DOHH2 (cell line): ENCODE measurements around the gene EGF.

Experiments
- H3F3A ChIP-seq: fragments of 200-600 bp; sonication (generic), shearing (Covaris generic); 2 replicates; pipeline ENCODE4 v1.6.0; 2016; ENCODE audit warnings: antibody characterized with exemption, mild to moderate bottlenecking; ENCODE audit not compliant: control insufficient read depth, insufficient read depth
- H3K27ac ChIP-seq: fragments of 200-600 bp; sonication (generic); 2 replicates; pipeline ENCODE4 v1.5.1; 2014; ENCODE audit warnings: low read depth, mild to moderate bottlenecking, low read length, moderate library complexity
- H3K27me3 ChIP-seq: fragments of 200-600 bp; sonication (generic); 2 replicates; pipeline ENCODE4 v1.6.1; 2014; ENCODE audit warnings: mild to moderate bottlenecking, low read length, mixed read lengths; ENCODE audit not compliant: control insufficient read depth
- H3K36me3 ChIP-seq: fragments of 200-600 bp; sonication (generic); 2 replicates; pipeline ENCODE4 v1.6.1; 2014; ENCODE audit warnings: mild to moderate bottlenecking, low read length, moderate library complexity, mixed read lengths; ENCODE audit not compliant: control insufficient read depth
- H3K4me1 ChIP-seq: fragments of 200-600 bp; sonication (generic); 2 replicates; pipeline ENCODE4 v1.6.1; 2014; ENCODE audit warnings: mild to moderate bottlenecking, low read length, mixed read lengths; ENCODE audit not compliant: control insufficient read depth
- H3K4me2 ChIP-seq: fragments of 200-600 bp; sonication (generic); 2 replicates; pipeline ENCODE4 v1.6.0; 2014; ENCODE audit warnings: mild to moderate bottlenecking, low read length, moderate library complexity
- H3K4me3 ChIP-seq: fragments of 200-600 bp; sonication (generic); 2 replicates; pipeline ENCODE4 v1.5.1; 2014; ENCODE audit warnings: mild to moderate bottlenecking, low read length, mixed read lengths
- H3K79me2 ChIP-seq: fragments of 200-600 bp; sonication (generic); 2 replicates; pipeline ENCODE4 v1.6.1; 2014; ENCODE audit warnings: mild to moderate bottlenecking, low read length, mixed read lengths; ENCODE audit not compliant: control insufficient read depth
- H3K9me2 ChIP-seq: fragments of 200-600 bp; sonication (generic); replicated peaks from 2 replicates; pipeline ENCODE4 v1.6.1; 2014; ENCODE audit warnings: mild to moderate bottlenecking, low read length, mixed read lengths; ENCODE audit not compliant: control insufficient read depth
- H3K9me3 ChIP-seq: fragments of 200-600 bp; sonication (generic); 2 replicates; pipeline ENCODE4 v1.6.1; 2014; ENCODE audit warnings: antibody characterized with exemption, low read length, mixed read lengths; ENCODE audit not compliant: control insufficient read depth, insufficient read depth
- H4K20me1 ChIP-seq: fragments of 200-600 bp; sonication (generic); 2 replicates; pipeline ENCODE4 v1.6.0; 2014; ENCODE audit warnings: low read depth, mild to moderate bottlenecking, antibody characterized with exemption, low read length, moderate library complexity; ENCODE audit not compliant: control insufficient read depth, insufficient read depth
- EZH2phosphoT487 ChIP-seq: fragments of 200-600 bp; sonication (generic); IDR thresholded peaks from 2 replicates; pipeline ENCODE4 v1.6.1; 2017; ENCODE audit warnings: borderline replicate concordance, mild to moderate bottlenecking, antibody characterized with exemption, low read length, moderate library complexity, mixed read lengths
- TF ChIP-seq, protein P1 (sequence below): fragments of 200-600 bp; sonication (generic); IDR thresholded peaks from one replicate; pipeline ENCODE4 v1.5.1; 2014; ENCODE audit warnings: antibody characterized with exemption, mild to moderate bottlenecking, low read depth, low read length; ENCODE audit not compliant: poor library complexity, severe bottlenecking

EGF gene

DNA sequence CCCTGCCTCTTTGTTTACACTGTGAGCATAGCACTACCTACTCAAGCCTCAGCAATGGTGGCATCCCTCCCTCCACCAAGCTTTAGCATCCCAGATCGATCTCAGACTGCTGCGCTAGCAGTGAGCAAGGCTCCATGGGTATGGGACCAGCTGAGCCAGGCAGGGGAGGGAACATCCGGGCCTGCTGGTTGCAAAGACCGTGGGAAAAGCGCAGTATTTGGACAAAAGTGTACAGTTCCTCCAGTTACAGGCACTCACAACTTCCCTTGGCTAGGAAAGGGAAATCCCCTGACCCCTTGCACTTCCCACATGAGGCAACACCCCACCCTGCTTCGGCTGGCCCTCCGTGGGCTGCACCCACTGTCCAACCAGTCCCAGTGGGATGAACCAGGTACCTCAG is 26.5 kb downstream of the EGF start:
- Histone ChIP-seq H3K79me2 (no peaks in the 10 kb centered on the region), H3F3A (no peaks in the 10 kb centered on the region), H4K20me1 (no peaks in the 10 kb centered on the region), H3K9me3 (no peaks in the 10 kb centered on the region), H3K4me2 (no peak overlapping the region), H3K27ac (no peak overlapping the region), H3K27me3 (no peaks in the 10 kb centered on the region), H3K4me1 (no peaks in the 10 kb centered on the region), H3K36me3 (no peaks in the 10 kb centered on the region), H3K9me2 (no peaks in the 10 kb centered on the region), H3K4me3 (no peak overlapping the region)
- TF ChIP-seq, protein P1, sequence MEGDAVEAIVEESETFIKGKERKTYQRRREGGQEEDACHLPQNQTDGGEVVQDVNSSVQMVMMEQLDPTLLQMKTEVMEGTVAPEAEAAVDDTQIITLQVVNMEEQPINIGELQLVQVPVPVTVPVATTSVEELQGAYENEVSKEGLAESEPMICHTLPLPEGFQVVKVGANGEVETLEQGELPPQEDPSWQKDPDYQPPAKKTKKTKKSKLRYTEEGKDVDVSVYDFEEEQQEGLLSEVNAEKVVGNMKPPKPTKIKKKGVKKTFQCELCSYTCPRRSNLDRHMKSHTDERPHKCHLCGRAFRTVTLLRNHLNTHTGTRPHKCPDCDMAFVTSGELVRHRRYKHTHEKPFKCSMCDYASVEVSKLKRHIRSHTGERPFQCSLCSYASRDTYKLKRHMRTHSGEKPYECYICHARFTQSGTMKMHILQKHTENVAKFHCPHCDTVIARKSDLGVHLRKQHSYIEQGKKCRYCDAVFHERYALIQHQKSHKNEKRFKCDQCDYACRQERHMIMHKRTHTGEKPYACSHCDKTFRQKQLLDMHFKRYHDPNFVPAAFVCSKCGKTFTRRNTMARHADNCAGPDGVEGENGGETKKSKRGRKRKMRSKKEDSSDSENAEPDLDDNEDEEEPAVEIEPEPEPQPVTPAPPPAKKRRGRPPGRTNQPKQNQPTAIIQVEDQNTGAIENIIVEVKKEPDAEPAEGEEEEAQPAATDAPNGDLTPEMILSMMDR = no peak
- no peak for TF ChIP-seq EZH2phosphoT487

DNA sequence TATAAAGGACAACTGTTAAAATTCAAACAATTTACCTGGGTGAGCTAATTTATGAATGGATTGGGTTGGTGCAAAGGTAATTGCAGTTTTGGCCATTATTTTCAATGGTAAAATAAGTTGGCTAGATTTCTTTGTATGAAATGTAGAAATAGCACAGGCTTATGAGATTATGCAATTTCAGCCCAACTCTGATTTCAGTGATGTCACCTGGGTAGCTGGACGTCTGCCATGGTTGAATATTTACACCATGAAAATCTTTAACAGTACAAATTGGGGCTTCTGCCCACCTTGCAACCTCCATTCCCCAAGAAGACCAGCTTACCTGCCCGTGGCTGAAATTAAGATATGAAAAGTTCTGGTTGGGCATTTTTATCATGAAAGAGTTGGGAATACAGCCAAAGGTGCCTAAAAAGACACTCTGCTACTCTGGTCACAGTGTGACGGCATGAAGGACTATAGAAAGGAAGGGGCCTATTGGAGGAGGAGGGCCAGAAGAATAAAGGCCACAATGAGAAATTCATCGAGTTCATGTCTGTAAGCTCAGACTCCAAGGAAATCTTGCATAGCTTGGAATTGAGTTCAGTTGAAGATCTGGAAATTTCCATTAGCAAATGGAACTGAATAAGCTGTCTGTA is 29.7 kb downstream of the EGF start:
- no peaks in the 10 kb centered on the region for H4K20me1 ChIP-seq
- no peak overlapping the region for H3K4me2 ChIP-seq
- no peaks in the 10 kb centered on the region for H3K36me3 ChIP-seq
- H3K27me3 ChIP-seq = no peaks in the 10 kb centered on the region
- TF ChIP-seq, protein P1 = no peak
- no peak for TF ChIP-seq EZH2phosphoT487
- no peaks in the 10 kb centered on the region for H3K79me2 ChIP-seq
- H3K4me3 ChIP-seq = no peak overlapping the region
- H3K4me1 ChIP-seq = no peaks in the 10 kb centered on the region
- no peaks in the 10 kb centered on the region for H3K9me2 ChIP-seq
- no peak overlapping the region for H3K27ac ChIP-seq
- no peaks in the 10 kb centered on the region for H3F3A ChIP-seq
- no peaks in the 10 kb centered on the region for H3K9me3 ChIP-seq

DNA sequence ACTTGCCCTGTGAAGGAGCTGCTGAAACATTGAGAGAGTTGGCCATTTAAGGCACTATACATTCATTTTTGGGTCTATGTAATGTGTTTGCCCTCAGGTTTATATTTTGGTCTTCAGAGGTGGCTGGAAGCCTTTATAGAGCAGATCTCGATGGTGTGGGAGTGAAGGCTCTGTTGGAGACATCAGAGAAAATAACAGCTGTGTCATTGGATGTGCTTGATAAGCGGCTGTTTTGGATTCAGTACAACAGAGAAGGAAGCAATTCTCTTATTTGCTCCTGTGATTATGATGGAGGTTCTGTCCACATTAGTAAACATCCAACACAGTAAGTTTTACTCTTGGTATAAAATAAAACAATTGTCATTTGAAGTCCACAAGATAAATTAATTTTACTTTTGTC is 31.1 kb downstream of the EGF start:
- Histone ChIP-seq H3K4me2 (no peak overlapping the region), H4K20me1 (no peaks in the 10 kb centered on the region), H3K27me3 (no peaks in the 10 kb centered on the region), H3K36me3 (no peaks in the 10 kb centered on the region), H3K4me1 (no peaks in the 10 kb centered on the region), H3K4me3 (no peak overlapping the region), H3F3A (no peaks in the 10 kb centered on the region), H3K9me2 (no peaks in the 10 kb centered on the region), H3K79me2 (no peaks in the 10 kb centered on the region), H3K27ac (no peak overlapping the region), H3K9me3 (no peaks in the 10 kb centered on the region)
- TF ChIP-seq, protein P1 = no peak
- no peak for TF ChIP-seq EZH2phosphoT487
